Transverse colon (tissue), 4 donors: Measurements from ENCODE around the gene DYRK3. TPM values are rescaled to one million over a fixed set of nuclear protein-coding genes. Genes with fewer than 3 reads are reported as not detected.

Source experiments
- DNase-seq: peaks from one replicate; pipeline ENCODE4 v3.0.0-alpha.2; 2019
- H3K27ac ChIP-seq, 4 donors: fragments of 200-600 bp; sonication (generic); 2 replicates each; pipeline ENCODE4 v1.5.1; 2016 to 2018; ENCODE audit warnings: inconsistent platforms in 4 of 4
- H3K27me3 ChIP-seq: fragments of 200-600 bp; sonication (generic); 2 replicates; pipeline ENCODE4 v1.5.1; 2017; ENCODE audit warnings: inconsistent platforms
- H3K36me3 ChIP-seq, 4 donors: fragments of 200-600 bp; sonication (generic); 2 replicates each; pipeline ENCODE4 v1.5.1; 2017 to 2019; ENCODE audit warnings: inconsistent platforms in 4 of 4
- H3K4me1 ChIP-seq, 4 donors: fragments of 200-600 bp; sonication (generic); 2 replicates each; pipeline ENCODE4 v1.5.1; 2017 to 2020; ENCODE audit warnings: inconsistent platforms in 4 of 4
- H3K4me3 ChIP-seq, 4 donors: fragments of 200-600 bp; sonication (generic); 1 replicate in 1 of 4; 2 replicates in 3 of 4; pipeline versions ENCODE4 v1.5.1 to v1.6.1; 2017 to 2019; ENCODE audit warnings: inconsistent platforms in 4 of 4
- H3K9me3 ChIP-seq, 2 donors: fragments of 200-600 bp; sonication (generic); 2 replicates each; pipeline ENCODE4 v1.5.1; 2017 to 2019; ENCODE audit warnings: inconsistent platforms in 2 of 2
- CTCF ChIP-seq, 5 experiments: fragments of 200-600 bp in 3 of 5; fragments of 450-650 bp in 2 of 5; sonication (generic) in 3 of 5; IDR thresholded peaks; 1 replicate in 2 of 5; 2 replicates in 3 of 5; pipeline ENCODE4 v1.5.1; 2016 to 2017; ENCODE audit warnings: antibody characterized with exemption in 5 of 5, inconsistent platforms in 3 of 5, mild to moderate bottlenecking in 2 of 5, moderate library complexity in 1 of 5
- EP300 ChIP-seq: sonication (generic); formaldehyde crosslinking; IDR thresholded peaks from one replicate; pipeline ENCODE4 v1.6.1; 2017; ENCODE audit warnings: antibody characterized with exemption, low read depth
- POLR2A ChIP-seq: fragments of 450-650 bp; IDR thresholded peaks from one replicate; pipeline ENCODE4 v1.6.1; 2016; ENCODE audit warnings: antibody characterized with exemption, mild to moderate bottlenecking, moderate library complexity
- POLR2AphosphoS5 ChIP-seq, 3 donors: sonication (generic); formaldehyde crosslinking; IDR thresholded peaks; one replicate each; pipeline ENCODE4 v1.6.1; 2016; ENCODE audit warnings: antibody characterized with exemption in 3 of 3
- WGBS, 2 donors: methylation state at CpG; one replicate each; pipeline ENCODE4 v1.1.5; 2018; ENCODE audit warnings: low coverage in 1 of 2; 5-methylcytosine and 5-hydroxymethylcytosine counted together
- in situ Hi-C, 4 donors: fragments of 200-750 bp; cut with MboI; loops; one replicate each; pipeline versions ENCODE4 v1.15.0 to v1.15.1; 2017; ENCODE audit warnings: low sequenced_read_pairs in 3 of 4, low pct_ligation_motif_present in 1 of 4, low pct_unique_long_range_greater_than_20kb in 1 of 4
- intact Hi-C: fragments of 100-400 bp; cut with DNase I; formaldehyde crosslinking; loops from one replicate; pipeline ENCODE4 v1.15.1; 2023; ENCODE audit warnings: low total_unique reads
- total RNA-seq, 4 donors: library from RNA; depleted of rRNA; stranded (reverse); fragments of >200 nt; gene quantifications; one replicate each; pipeline ENCODE4 v1.1.0, GENCODE V29; 2016

Gene DYRK3
- total RNA-seq, 4 donors from 2014 or later: 1.6 to 3.2 TPM; not detected in 2

GRCh38 chr1:206682111-206682510 is 46.8 kb downstream of the DYRK3 start:
- H3K27me3 ChIP-seq: no peaks in the 10 kb centered on the region
- H3K27ac ChIP-seq: peak overlapping the region in 1 of 4 donors; percentile 31
- no peaks in the 10 kb centered on the region for H3K9me3 ChIP-seq
- peaks cover 2 to 27% (median 12%) of the 10 kb centered on the region in 4 donors for H3K4me1 ChIP-seq
- 51 to 55% methylated on average over 3 of the region's 3 CpGs for WGBS, 2 donors
- no peak for DNase-seq
- TF ChIP-seq CTCF (IDR thresholded peaks at IDR 0.05): no peak
- TF ChIP-seq EP300: no peak
- TF ChIP-seq POLR2A: no peak
- no peak for TF ChIP-seq POLR2AphosphoS5 (IDR thresholded peaks at IDR 0.05)
- no peak overlapping the region for H3K4me3 ChIP-seq
- H3K36me3 ChIP-seq: no peaks in the 10 kb centered on the region
- in situ Hi-C loops: no loop called here
- intact Hi-C loops: no loop called here

- intact Hi-C loops: no loop called here
- no peaks in the 10 kb centered on the region for H3K36me3 ChIP-seq
- in situ Hi-C loops: no loop called here
- no peak overlapping the region for H3K4me3 ChIP-seq
- no peak overlapping the region for H3K27ac ChIP-seq
- no peaks in the 10 kb centered on the region for H3K9me3 ChIP-seq
- peaks cover 13 to 39% (median 24%) of the 10 kb centered on the region in 4 donors for H3K4me1 ChIP-seq
- no peaks in the 10 kb centered on the region for H3K27me3 ChIP-seq
- TF ChIP-seq POLR2A (no peak), EP300 (no peak), POLR2AphosphoS5 (IDR thresholded peaks at IDR 0.05) (no peak), CTCF (IDR thresholded peaks at IDR 0.05) (no peak)
- no peak for DNase-seq
- 97% methylated on average over 6 of the region's 6 CpGs; no CpG with 5 or more reads in 1 of the 2 donors for WGBS, 2 donors
These were observed 48.0 kb downstream of the DYRK3 start for GRCh38 chr1:206683313-206683712.

- DNase-seq: no peak
- H3K9me3 ChIP-seq: no peaks in the 10 kb centered on the region
- WGBS, 2 donors: 47 to 59% methylated on average over 5 to 8 of the region's 8 CpGs
- peak overlapping the region in 1 of 4 donors; percentile 76 for H3K4me3 ChIP-seq
- intact Hi-C loops: no loop called here
- TF ChIP-seq POLR2AphosphoS5 (IDR thresholded peaks at IDR 0.05) (no peak), POLR2A (no peak), CTCF (IDR thresholded peaks at IDR 0.05) (no peak), EP300 (no peak)
- H3K27ac ChIP-seq: peak overlapping the region in 3 of 4 donors; percentile 96 to 98 (median 97)
- H3K36me3 ChIP-seq: no peaks in the 10 kb centered on the region
- in situ Hi-C loops: no loop called here
- H3K27me3 ChIP-seq: no peaks in the 10 kb centered on the region
- H3K4me1 ChIP-seq: peaks cover 20 to 46% (median 31%) of the 10 kb centered on the region in 4 donors
These were observed 48.7 kb downstream of the DYRK3 start for GRCh38 chr1:206684003-206684402.

- Histone ChIP-seq H3K27ac (peak within 1 kb of the TSS; percentile 96 to 99 (median 98)), H3K4me1 (peaks cover 22 to 53% (median 36%) of the 10 kb centered on the region in 4 donors), H3K27me3 (no peaks in the 10 kb centered on the region), H3K4me3 (peak within 1 kb of the TSS; percentile 76 to 94 (median 86)), H3K9me3 (no peaks in the 10 kb centered on the region), H3K36me3 (no peaks in the 10 kb centered on the region)
- WGBS, 2 donors: 3% methylated on average over 14 of the region's 82 CpGs; no CpG with 5 or more reads in 1 of the 2 donors
- intact Hi-C loops: no loop called here
- DNase-seq: peak; percentile 82
- in situ Hi-C loops: no loop called here
- TF ChIP-seq POLR2AphosphoS5 (IDR thresholded peaks at IDR 0.05) (peak; percentile 50 to 86 (median 75)), POLR2A (no peak)
These were observed 49.4 kb downstream of the DYRK3 start, which contains the start of gene MAPKAPK2 for GRCh38 chr1:206684478-206685333. MAPKAPK2 (plus strand) TSS chr1:206684905; CDS start chr1:206685230, 325 bp downstream.
